Neural progenitor cell (in vitro differentiated cells): ENCODE data around the gene IRF5. TPM values are rescaled to one million over a fixed set of nuclear protein-coding genes. Genes with fewer than 3 reads are reported as not detected.

Experiments used
- DNase-seq: peaks from one replicate; pipeline ENCODE4 v3.0.0-alpha.2; 2016; ENCODE audit warnings: low spot score
- H2AFZ ChIP-seq: fragments of 200-600 bp; sonication (generic); replicated peaks from 2 replicates; pipeline ENCODE4 v1.6.1; 2016; ENCODE audit warnings: antibody characterized with exemption
- H3F3A ChIP-seq: fragments of 200-600 bp; sonication (generic); 2 replicates; pipeline ENCODE4 v1.6.1; 2016; ENCODE audit warnings: antibody characterized with exemption, low read depth
- H3K27ac ChIP-seq: fragments of 200-600 bp; sonication (generic); 2 replicates; pipeline ENCODE4 v1.5.1; 2016; ENCODE audit warnings: mild to moderate bottlenecking
- H3K27me3 ChIP-seq: fragments of 200-600 bp; sonication (generic); 2 replicates; pipeline ENCODE4 v1.6.1; 2016; ENCODE audit warnings: mild to moderate bottlenecking, moderate library complexity
- H3K36me3 ChIP-seq: fragments of 200-600 bp; sonication (generic); 2 replicates; pipeline ENCODE4 v1.5.1; 2016
- H3K4me1 ChIP-seq: fragments of 200-600 bp; sonication (generic); 2 replicates; pipeline ENCODE4 v1.6.1; 2016; ENCODE audit warnings: mixed run types
- H3K4me2 ChIP-seq: fragments of 200-600 bp; sonication (generic); 2 replicates; pipeline ENCODE4 v1.6.1; 2016
- H3K4me3 ChIP-seq: fragments of 200-600 bp; sonication (generic); 2 replicates; pipeline ENCODE4 v1.5.1; 2016
- H3K79me2 ChIP-seq: fragments of 200-600 bp; sonication (generic); 2 replicates; pipeline ENCODE4 v1.6.1; 2016; ENCODE audit warnings: low read depth
- H3K9ac ChIP-seq: fragments of 200-600 bp; sonication (generic); 2 replicates; pipeline ENCODE4 v1.6.1; 2016
- H3K9me3 ChIP-seq: fragments of 200-600 bp; sonication (generic); 2 replicates; pipeline ENCODE4 v1.5.1; 2016; ENCODE audit warnings: low read depth
- H4K20me1 ChIP-seq: fragments of 200-600 bp; sonication (generic); 2 replicates; pipeline ENCODE4 v1.6.1; 2016; ENCODE audit warnings: low read depth
- H3K27ac Mint-ChIP-seq: 3 replicates; pipeline ENCODE4 v1.8.0; 2021; ENCODE audit warnings: mixed read lengths
- H3K27me3 Mint-ChIP-seq: 2 replicates; pipeline ENCODE4 v1.8.0; 2022; ENCODE audit warnings: low read depth, mild to moderate bottlenecking, inconsistent platforms, moderate library complexity, mixed read lengths; ENCODE audit not compliant: insufficient read depth
- H3K36me3 Mint-ChIP-seq: 3 replicates; pipeline ENCODE4 v1.8.0; 2021; ENCODE audit warnings: mixed read lengths
- H3K4me1 Mint-ChIP-seq: 3 replicates; pipeline ENCODE4 v1.8.0; 2021; ENCODE audit warnings: mixed read lengths
- H3K4me3 Mint-ChIP-seq: 3 replicates; pipeline ENCODE4 v1.8.0; 2021; ENCODE audit warnings: mild to moderate bottlenecking, moderate library complexity, mixed read lengths
- H3K9me3 Mint-ChIP-seq: 3 replicates; pipeline ENCODE4 v1.8.0; 2020; ENCODE audit warnings: mixed read lengths
- EZH2 ChIP-seq: fragments of 200-600 bp; sonication (generic); IDR thresholded peaks from 2 replicates; pipeline ENCODE4 v1.6.1; 2017; ENCODE audit warnings: antibody characterized with exemption, mild to moderate bottlenecking, moderate library complexity
- EZH2phosphoT487 ChIP-seq: fragments of 200-600 bp; sonication (generic); IDR thresholded peaks from 2 replicates; pipeline ENCODE4 v1.6.1; 2017; ENCODE audit warnings: antibody characterized with exemption
- total RNA-seq: library from RNA; depleted of rRNA; stranded (reverse); fragments of >200 nt; gene quantifications from 2 replicates; pipeline ENCODE4 v1.2.3, GENCODE V29; 2015; ENCODE audit warnings: low replicate concordance
- TF ChIP-seq, protein P1 (sequence below): fragments of 200-600 bp; sonication (generic); IDR thresholded peaks from 2 replicates; pipeline ENCODE4 v1.5.1; 2017; ENCODE audit warnings: antibody characterized with exemption, mild to moderate bottlenecking

The IRF5 gene
- total RNA-seq, 1 donor from 2014 or later, result 0.22 TPM

- Histone ChIP-seq H2AFZ (peak overlapping the region; percentile 63), H3K27ac (no peak overlapping the region), H4K20me1 (no peaks in the 10 kb centered on the region), H3K79me2 (no peaks in the 10 kb centered on the region), H3K9ac (no peak overlapping the region), H3K9me3 (no peaks in the 10 kb centered on the region), H3K36me3 (no peaks in the 10 kb centered on the region), H3K4me2 (peak overlapping the region; percentile 78), H3K27me3 (peaks cover 59% of the 10 kb centered on the region), H3K4me1 (peaks cover 28% of the 10 kb centered on the region), H3F3A (peaks cover 21% of the 10 kb centered on the region), H3K4me3 (peak overlapping the region; percentile 43)
- H3K27ac Mint-ChIP-seq, result peak overlapping the region; percentile 81
- DNase-seq, result peak; percentile 25
- peaks cover 8% of the 10 kb centered on the region for H3K27me3 Mint-ChIP-seq
- peak; percentile 61 for TF ChIP-seq EZH2phosphoT487
- peak; percentile 78 for TF ChIP-seq EZH2
- TF ChIP-seq, protein P1, sequence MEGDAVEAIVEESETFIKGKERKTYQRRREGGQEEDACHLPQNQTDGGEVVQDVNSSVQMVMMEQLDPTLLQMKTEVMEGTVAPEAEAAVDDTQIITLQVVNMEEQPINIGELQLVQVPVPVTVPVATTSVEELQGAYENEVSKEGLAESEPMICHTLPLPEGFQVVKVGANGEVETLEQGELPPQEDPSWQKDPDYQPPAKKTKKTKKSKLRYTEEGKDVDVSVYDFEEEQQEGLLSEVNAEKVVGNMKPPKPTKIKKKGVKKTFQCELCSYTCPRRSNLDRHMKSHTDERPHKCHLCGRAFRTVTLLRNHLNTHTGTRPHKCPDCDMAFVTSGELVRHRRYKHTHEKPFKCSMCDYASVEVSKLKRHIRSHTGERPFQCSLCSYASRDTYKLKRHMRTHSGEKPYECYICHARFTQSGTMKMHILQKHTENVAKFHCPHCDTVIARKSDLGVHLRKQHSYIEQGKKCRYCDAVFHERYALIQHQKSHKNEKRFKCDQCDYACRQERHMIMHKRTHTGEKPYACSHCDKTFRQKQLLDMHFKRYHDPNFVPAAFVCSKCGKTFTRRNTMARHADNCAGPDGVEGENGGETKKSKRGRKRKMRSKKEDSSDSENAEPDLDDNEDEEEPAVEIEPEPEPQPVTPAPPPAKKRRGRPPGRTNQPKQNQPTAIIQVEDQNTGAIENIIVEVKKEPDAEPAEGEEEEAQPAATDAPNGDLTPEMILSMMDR, result no peak
- no peak overlapping the region for H3K4me3 Mint-ChIP-seq
- no peaks in the 10 kb centered on the region for H3K36me3 Mint-ChIP-seq
- peaks cover 5% of the 10 kb centered on the region for H3K9me3 Mint-ChIP-seq
- H3K4me1 Mint-ChIP-seq, result peaks cover 33% of the 10 kb centered on the region
Observed at GRCh38 chr7:128915271-128915819, 22.4 kb upstream of the IRF5 start.

DNA sequence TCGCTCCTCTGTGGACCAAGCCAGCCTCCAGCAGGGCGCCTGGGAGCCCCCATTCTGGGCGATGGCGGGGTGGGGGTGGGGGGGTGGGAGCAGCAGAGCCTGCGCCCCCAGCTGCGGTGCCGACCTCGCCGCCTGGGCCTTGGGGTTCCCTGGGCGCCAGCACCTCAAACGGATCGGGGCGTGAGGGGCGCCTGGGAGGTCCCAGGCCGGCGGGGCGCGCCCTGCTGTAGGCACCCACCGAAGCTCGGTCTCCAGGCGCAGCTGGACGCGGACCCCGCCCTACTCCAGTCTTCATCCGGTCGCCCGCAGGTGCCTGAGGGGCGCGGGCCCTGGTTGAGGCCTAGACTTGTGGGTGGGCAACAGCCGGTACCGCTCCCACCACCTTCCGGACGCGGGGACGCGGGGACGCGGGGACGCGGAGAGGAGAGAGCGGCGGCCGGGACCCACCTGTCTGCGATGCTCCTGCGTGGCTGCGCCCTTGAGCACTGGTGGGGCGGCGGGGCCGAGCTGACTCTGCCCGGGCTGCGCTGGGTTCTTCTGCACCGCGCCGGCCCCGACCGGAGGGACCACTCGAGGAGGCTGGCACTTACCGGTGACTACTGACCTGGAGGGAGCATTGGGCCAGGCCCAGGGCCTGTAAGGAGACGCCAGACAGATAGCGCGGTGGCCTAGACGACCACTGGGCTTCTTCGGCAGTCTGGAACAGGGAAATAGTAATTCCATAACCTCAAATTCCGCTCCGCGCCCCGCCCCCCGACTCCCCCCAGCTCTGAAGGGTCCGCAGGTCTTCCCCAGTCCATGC, 21.7 kb upstream of the IRF5 start:
- no peak overlapping the region for H3K27ac ChIP-seq
- no peaks in the 10 kb centered on the region for H4K20me1 ChIP-seq
- no peaks in the 10 kb centered on the region for H3K9me3 ChIP-seq
- H3K9ac ChIP-seq, result no peak overlapping the region
- no peak for DNase-seq
- peak overlapping the region; percentile 63 for H2AFZ ChIP-seq
- H3K36me3 ChIP-seq, result no peaks in the 10 kb centered on the region
- H3K4me1 ChIP-seq, result peaks cover 28% of the 10 kb centered on the region
- Mint-ChIP-seq H3K9me3 (peaks cover 5% of the 10 kb centered on the region), H3K4me1 (peaks cover 36% of the 10 kb centered on the region), H3K27ac (no peak overlapping the region), H3K27me3 (peaks cover 11% of the 10 kb centered on the region), H3K4me3 (no peak overlapping the region), H3K36me3 (no peaks in the 10 kb centered on the region)
- H3K4me2 ChIP-seq, result peak overlapping the region; percentile 78
- H3K4me3 ChIP-seq, result peak overlapping the region; percentile 43
- peaks cover 52% of the 10 kb centered on the region for H3K27me3 ChIP-seq
- peak; percentile 83 for TF ChIP-seq EZH2
- TF ChIP-seq EZH2phosphoT487, result peak; percentile 67
- TF ChIP-seq, protein P1, result no peak
- no peaks in the 10 kb centered on the region for H3K79me2 ChIP-seq
- H3F3A ChIP-seq, result peaks cover 21% of the 10 kb centered on the region

GRCh38 chr7:128916643-128916915, 21.1 kb upstream of the IRF5 start:
- peaks cover 11% of the 10 kb centered on the region for H3K27me3 Mint-ChIP-seq
- H3K4me3 Mint-ChIP-seq, result no peak overlapping the region

More at GRCh38 chr7:128916643-128916915, 21.1 kb upstream of the IRF5 start:
- no peaks in the 10 kb centered on the region for H4K20me1 ChIP-seq
- no peak overlapping the region for H2AFZ ChIP-seq
- H3K4me1 Mint-ChIP-seq, result peaks cover 34% of the 10 kb centered on the region
- TF ChIP-seq, protein P1, result no peak
- no peak for TF ChIP-seq EZH2
- TF ChIP-seq EZH2phosphoT487, result no peak
- no peaks in the 10 kb centered on the region for H3K79me2 ChIP-seq
- H3K27ac ChIP-seq, result no peak overlapping the region
- no peak overlapping the region for H3K4me3 ChIP-seq
- H3K9me3 ChIP-seq, result no peaks in the 10 kb centered on the region
- peaks cover 5% of the 10 kb centered on the region for H3K9me3 Mint-ChIP-seq
- no peak overlapping the region for H3K4me2 ChIP-seq
- DNase-seq, result no peak
- peaks cover 52% of the 10 kb centered on the region for H3K27me3 ChIP-seq
- no peaks in the 10 kb centered on the region for H3K36me3 ChIP-seq
- H3K9ac ChIP-seq, result no peak overlapping the region
- H3K27ac Mint-ChIP-seq, result no peak overlapping the region
- H3F3A ChIP-seq, result peaks cover 18% of the 10 kb centered on the region
- H3K4me1 ChIP-seq, result peaks cover 27% of the 10 kb centered on the region
- H3K36me3 Mint-ChIP-seq, result no peaks in the 10 kb centered on the region
